ENCODE measurements around the gene PGAP1.

DNA sequence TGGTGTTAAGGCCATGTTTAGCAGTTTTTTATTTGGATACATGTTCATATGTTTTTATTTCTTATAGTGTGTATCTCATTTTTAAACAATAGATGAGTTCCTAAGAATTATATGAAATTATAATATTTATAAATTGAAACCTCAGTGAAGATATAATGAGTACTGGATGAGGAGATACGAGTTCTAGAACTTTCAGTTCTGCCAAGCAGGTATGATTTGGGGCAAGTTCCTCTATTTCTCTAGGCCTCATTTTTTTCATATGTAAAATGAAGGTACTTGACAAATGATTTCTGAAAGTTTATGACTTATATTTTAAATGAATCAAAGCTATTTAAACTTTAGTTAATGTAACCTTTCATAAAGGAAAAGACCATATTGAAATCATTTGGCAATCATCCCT is 8.2 kb upstream of the PGAP1 start:
- TF ChIP-seq EP300 (IDR thresholded peaks at IDR 0.05) (no peak), POLR2AphosphoS5 (IDR thresholded peaks at IDR 0.05) (no peak)
- TF ChIP-seq, protein P1, sequence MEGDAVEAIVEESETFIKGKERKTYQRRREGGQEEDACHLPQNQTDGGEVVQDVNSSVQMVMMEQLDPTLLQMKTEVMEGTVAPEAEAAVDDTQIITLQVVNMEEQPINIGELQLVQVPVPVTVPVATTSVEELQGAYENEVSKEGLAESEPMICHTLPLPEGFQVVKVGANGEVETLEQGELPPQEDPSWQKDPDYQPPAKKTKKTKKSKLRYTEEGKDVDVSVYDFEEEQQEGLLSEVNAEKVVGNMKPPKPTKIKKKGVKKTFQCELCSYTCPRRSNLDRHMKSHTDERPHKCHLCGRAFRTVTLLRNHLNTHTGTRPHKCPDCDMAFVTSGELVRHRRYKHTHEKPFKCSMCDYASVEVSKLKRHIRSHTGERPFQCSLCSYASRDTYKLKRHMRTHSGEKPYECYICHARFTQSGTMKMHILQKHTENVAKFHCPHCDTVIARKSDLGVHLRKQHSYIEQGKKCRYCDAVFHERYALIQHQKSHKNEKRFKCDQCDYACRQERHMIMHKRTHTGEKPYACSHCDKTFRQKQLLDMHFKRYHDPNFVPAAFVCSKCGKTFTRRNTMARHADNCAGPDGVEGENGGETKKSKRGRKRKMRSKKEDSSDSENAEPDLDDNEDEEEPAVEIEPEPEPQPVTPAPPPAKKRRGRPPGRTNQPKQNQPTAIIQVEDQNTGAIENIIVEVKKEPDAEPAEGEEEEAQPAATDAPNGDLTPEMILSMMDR (IDR thresholded peaks at IDR 0.05): no peak
